ENCODE results near the gene DICER1.

DICER1 gene

DNA sequence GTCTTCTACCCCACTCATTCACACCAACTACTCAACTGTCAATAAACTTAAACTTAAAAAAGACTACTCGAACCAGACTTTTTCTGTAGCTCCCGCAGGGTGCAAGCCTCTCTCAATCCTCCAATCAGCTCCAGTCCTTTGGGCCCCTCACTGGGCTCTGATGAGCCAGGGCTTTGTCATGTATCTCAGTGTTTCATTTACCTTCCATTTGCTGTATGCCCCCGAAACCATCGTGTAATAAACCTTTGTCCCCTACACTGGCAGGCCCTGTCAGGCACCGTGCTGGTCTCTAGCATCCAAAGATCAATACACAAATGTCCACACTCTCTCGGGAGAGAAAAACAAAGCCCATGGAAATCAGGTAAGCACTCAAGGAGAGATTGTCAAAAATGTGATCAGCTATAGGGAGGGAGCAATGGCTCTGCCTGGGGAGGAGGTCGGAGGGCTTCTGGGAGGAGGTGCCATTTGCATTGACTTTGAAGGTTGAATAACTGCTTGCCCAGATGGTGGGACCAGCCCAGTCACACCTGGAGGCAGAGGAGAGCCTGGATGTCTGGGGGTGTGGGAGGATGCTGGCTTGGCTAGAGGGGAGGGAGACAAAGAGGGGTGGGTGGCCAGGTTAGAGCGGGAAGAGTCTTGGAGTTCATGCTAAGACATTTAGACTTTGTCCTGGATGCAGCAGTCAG is 42.1 kb upstream of the DICER1 start:
- H3K56ac ChIP-seq (ENCODE audit: low read length) = no peak overlapping the region
- no peak overlapping the region for H2BK5ac ChIP-seq (ENCODE audit: low read length)
- H3K4me1 ChIP-seq (ENCODE audit: control insufficient read depth, low read depth, low read length) = no peaks in the 10 kb centered on the region
- H2BK120ac ChIP-seq (ENCODE audit: low read depth, low read length) = no peak overlapping the region
- H3K4me3 ChIP-seq (ENCODE audit: low read length) = no peak overlapping the region
- H3K79me2 ChIP-seq (ENCODE audit: control insufficient read depth, insufficient read depth, low read length) = no peaks in the 10 kb centered on the region
- H2BK15ac ChIP-seq (replicated peaks; ENCODE audit: low read depth) = no peak overlapping the region
- no peaks in the 10 kb centered on the region for H3K36me3 ChIP-seq (ENCODE audit: control insufficient read depth, insufficient read depth, low read length)
- no peak overlapping the region for H3K4ac ChIP-seq (ENCODE audit: low read depth, low read length)
- no peak overlapping the region for H3K23ac ChIP-seq (ENCODE audit: low read length)
- H4K8ac ChIP-seq (ENCODE audit: low read depth, low read length) = no peak overlapping the region
- H4K5ac ChIP-seq (ENCODE audit: low read length) = no peak overlapping the region
- no CpG with 5 or more reads among the region's 8 CpGs for WGBS (ENCODE audit: extremely low coverage, insufficient coverage, low lambda C conversion rate)
- no peak overlapping the region for H3K4me2 ChIP-seq (ENCODE audit: low read length)
- H3K18ac ChIP-seq (ENCODE audit: low read length) = no peak overlapping the region
- H2AK5ac ChIP-seq (ENCODE audit: low read length) = no peak overlapping the region
- H3K27ac ChIP-seq (ENCODE audit: low read depth, low read length) = no peak overlapping the region
- no peak overlapping the region for H3K9ac ChIP-seq (ENCODE audit: low read length)
- no peaks in the 10 kb centered on the region for H3K79me1 ChIP-seq (ENCODE audit: low read length)
- no peak for DNase-seq
- no peaks in the 10 kb centered on the region for H3K27me3 ChIP-seq (ENCODE audit: insufficient read depth, low read length, poor library complexity)

DNA sequence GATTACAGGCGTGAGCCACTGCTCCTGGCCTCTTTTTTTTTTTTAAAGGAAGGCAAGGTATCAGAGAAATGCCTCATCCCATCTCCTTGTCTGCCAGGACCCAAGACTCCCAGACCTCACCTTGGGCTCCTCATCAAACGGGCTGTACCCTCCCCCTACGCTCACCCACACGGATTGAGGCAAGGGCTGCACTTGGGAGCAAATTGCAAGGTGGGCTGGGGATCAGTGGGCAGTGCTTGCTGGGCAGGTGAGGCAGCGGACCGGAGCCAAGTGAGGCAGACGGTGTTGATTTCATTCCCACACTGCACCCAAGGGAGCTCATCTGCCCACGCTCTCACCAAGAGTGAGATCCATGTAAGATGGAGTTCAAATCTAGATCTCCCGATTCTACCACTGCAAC is 41.0 kb upstream of the DICER1 start:
- WGBS (ENCODE audit: extremely low coverage, insufficient coverage, low lambda C conversion rate) = no CpG with 5 or more reads among the region's 9 CpGs

DNA sequence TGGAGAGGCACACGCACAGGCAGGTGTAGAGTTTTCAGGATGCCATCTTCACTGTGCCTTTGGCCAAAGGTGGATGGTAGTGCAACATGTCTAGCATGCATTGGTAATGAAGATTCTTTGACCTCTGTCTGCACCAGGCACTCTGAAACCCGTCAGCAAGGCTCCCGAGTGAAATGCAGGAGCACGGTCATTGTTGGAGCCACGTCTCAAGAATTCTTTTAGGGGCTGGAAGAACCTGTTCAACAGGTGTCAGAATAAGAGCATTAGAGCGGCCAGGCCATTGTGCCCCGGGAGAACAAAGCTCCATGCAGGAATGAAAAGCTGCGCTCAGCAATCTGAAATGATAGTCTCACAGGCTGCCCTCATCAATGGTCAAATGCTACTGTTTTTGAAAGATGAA is 40.2 kb upstream of the DICER1 start:
- no peaks in the 10 kb centered on the region for H3K79me2 ChIP-seq (ENCODE audit: control insufficient read depth, insufficient read depth, low read length)
- no peak overlapping the region for H3K9ac ChIP-seq (ENCODE audit: low read length)
- peak; percentile 74 for DNase-seq
- H3K4me3 ChIP-seq (ENCODE audit: low read length) = no peak overlapping the region
- no peak overlapping the region for H2BK15ac ChIP-seq (replicated peaks; ENCODE audit: low read depth)
- no peak overlapping the region for H3K23ac ChIP-seq (ENCODE audit: low read length)
- no CpG with 5 or more reads among the region's 8 CpGs for WGBS (ENCODE audit: extremely low coverage, insufficient coverage, low lambda C conversion rate)
- no peak overlapping the region for H2BK120ac ChIP-seq (ENCODE audit: low read depth, low read length)
- no peak overlapping the region for H3K4ac ChIP-seq (ENCODE audit: low read depth, low read length)
- H3K79me1 ChIP-seq (ENCODE audit: low read length) = no peaks in the 10 kb centered on the region
- no peaks in the 10 kb centered on the region for H3K27me3 ChIP-seq (ENCODE audit: insufficient read depth, low read length, poor library complexity)
- no peak overlapping the region for H2BK5ac ChIP-seq (ENCODE audit: low read length)
- no peak overlapping the region for H3K18ac ChIP-seq (ENCODE audit: low read length)
- H4K8ac ChIP-seq (ENCODE audit: low read depth, low read length) = no peak overlapping the region
- H4K5ac ChIP-seq (ENCODE audit: low read length) = no peak overlapping the region
- H2AK5ac ChIP-seq (ENCODE audit: low read length) = no peak overlapping the region
- H3K36me3 ChIP-seq (ENCODE audit: control insufficient read depth, insufficient read depth, low read length) = no peaks in the 10 kb centered on the region
- no peak overlapping the region for H3K4me2 ChIP-seq (ENCODE audit: low read length)
- no peaks in the 10 kb centered on the region for H3K4me1 ChIP-seq (ENCODE audit: control insufficient read depth, low read depth, low read length)
- H3K27ac ChIP-seq (ENCODE audit: low read depth, low read length) = no peak overlapping the region
- H3K56ac ChIP-seq (ENCODE audit: low read length) = no peak overlapping the region

More for the DNA sequence above, 41.0 kb upstream of the DICER1 start:
- H3K4ac ChIP-seq (ENCODE audit: low read depth, low read length) = no peak overlapping the region
- no peak overlapping the region for H3K23ac ChIP-seq (ENCODE audit: low read length)
- H2BK5ac ChIP-seq (ENCODE audit: low read length) = no peak overlapping the region
- no peaks in the 10 kb centered on the region for H3K4me1 ChIP-seq (ENCODE audit: control insufficient read depth, low read depth, low read length)
- DNase-seq = no peak
- no peak overlapping the region for H3K18ac ChIP-seq (ENCODE audit: low read length)
- no peak overlapping the region for H2AK5ac ChIP-seq (ENCODE audit: low read length)
- no peaks in the 10 kb centered on the region for H3K79me1 ChIP-seq (ENCODE audit: low read length)
- H3K4me3 ChIP-seq (ENCODE audit: low read length) = no peak overlapping the region
- H2BK120ac ChIP-seq (ENCODE audit: low read depth, low read length) = no peak overlapping the region
- no peak overlapping the region for H4K8ac ChIP-seq (ENCODE audit: low read depth, low read length)
- no peaks in the 10 kb centered on the region for H3K36me3 ChIP-seq (ENCODE audit: control insufficient read depth, insufficient read depth, low read length)
- no peak overlapping the region for H3K9ac ChIP-seq (ENCODE audit: low read length)
- no peak overlapping the region for H3K27ac ChIP-seq (ENCODE audit: low read depth, low read length)
- no peaks in the 10 kb centered on the region for H3K79me2 ChIP-seq (ENCODE audit: control insufficient read depth, insufficient read depth, low read length)
- H3K27me3 ChIP-seq (ENCODE audit: insufficient read depth, low read length, poor library complexity) = no peaks in the 10 kb centered on the region
- no peak overlapping the region for H4K5ac ChIP-seq (ENCODE audit: low read length)
- H3K4me2 ChIP-seq (ENCODE audit: low read length) = no peak overlapping the region
- H2BK15ac ChIP-seq (replicated peaks; ENCODE audit: low read depth) = no peak overlapping the region
- H3K56ac ChIP-seq (ENCODE audit: low read length) = no peak overlapping the region

- Histone ChIP-seq H3K18ac (ENCODE audit: low read length) (no peak overlapping the region), H2AK5ac (ENCODE audit: low read length) (no peak overlapping the region), H3K4me3 (ENCODE audit: low read length) (no peak overlapping the region), H3K4ac (ENCODE audit: low read depth, low read length) (no peak overlapping the region), H3K27ac (ENCODE audit: low read depth, low read length) (no peak overlapping the region), H2BK120ac (ENCODE audit: low read depth, low read length) (no peak overlapping the region), H2BK5ac (ENCODE audit: low read length) (no peak overlapping the region), H3K23ac (ENCODE audit: low read length) (no peak overlapping the region), H3K56ac (ENCODE audit: low read length) (no peak overlapping the region), H2BK15ac (replicated peaks; ENCODE audit: low read depth) (no peak overlapping the region), H4K5ac (ENCODE audit: low read length) (no peak overlapping the region), H3K9ac (ENCODE audit: low read length) (no peak overlapping the region), H3K27me3 (ENCODE audit: insufficient read depth, low read length, poor library complexity) (no peaks in the 10 kb centered on the region), H3K79me1 (ENCODE audit: low read length) (no peaks in the 10 kb centered on the region), H4K8ac (ENCODE audit: low read depth, low read length) (no peak overlapping the region), H3K36me3 (ENCODE audit: control insufficient read depth, insufficient read depth, low read length) (no peaks in the 10 kb centered on the region), H3K79me2 (ENCODE audit: control insufficient read depth, insufficient read depth, low read length) (no peaks in the 10 kb centered on the region), H3K4me2 (ENCODE audit: low read length) (no peak overlapping the region), H3K4me1 (ENCODE audit: control insufficient read depth, low read depth, low read length) (no peaks in the 10 kb centered on the region)
- no CpG with 5 or more reads among the region's 2 CpGs for WGBS (ENCODE audit: extremely low coverage, insufficient coverage, low lambda C conversion rate)
- no peak for DNase-seq
Observed at GRCh38 chr14:95196826-95197545, 39.7 kb upstream of the DICER1 start.

DNA sequence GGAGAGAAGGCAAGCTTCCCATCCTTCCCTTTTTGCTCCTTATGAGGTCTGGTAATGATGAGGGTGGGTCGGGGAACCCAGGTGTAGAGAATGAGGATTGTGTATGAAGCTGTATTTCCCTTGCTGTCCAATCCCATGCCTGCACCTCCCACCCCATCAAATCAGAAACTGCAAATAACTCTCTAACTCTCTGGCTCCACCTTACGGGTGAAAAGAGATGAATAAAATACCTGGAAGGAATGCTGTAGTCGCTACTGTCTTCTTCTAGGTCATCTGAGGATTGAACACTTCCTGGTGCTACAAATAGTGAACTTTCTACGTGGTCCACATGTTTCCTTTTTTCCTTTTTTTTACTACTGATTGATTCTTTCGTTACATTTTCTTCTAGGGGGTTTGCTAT is 38.9 kb upstream of the DICER1 start:
- Histone ChIP-seq H2BK120ac (ENCODE audit: low read depth, low read length) (no peak overlapping the region), H3K56ac (ENCODE audit: low read length) (no peak overlapping the region), H3K79me2 (ENCODE audit: control insufficient read depth, insufficient read depth, low read length) (no peaks in the 10 kb centered on the region), H3K79me1 (ENCODE audit: low read length) (no peaks in the 10 kb centered on the region), H4K8ac (ENCODE audit: low read depth, low read length) (no peak overlapping the region), H3K9ac (ENCODE audit: low read length) (no peak overlapping the region), H2AK5ac (ENCODE audit: low read length) (no peak overlapping the region), H2BK15ac (replicated peaks; ENCODE audit: low read depth) (no peak overlapping the region), H4K5ac (ENCODE audit: low read length) (no peak overlapping the region), H2BK5ac (ENCODE audit: low read length) (no peak overlapping the region), H3K4me3 (ENCODE audit: low read length) (no peak overlapping the region), H3K23ac (ENCODE audit: low read length) (no peak overlapping the region), H3K36me3 (ENCODE audit: control insufficient read depth, insufficient read depth, low read length) (no peaks in the 10 kb centered on the region), H3K18ac (ENCODE audit: low read length) (no peak overlapping the region), H3K4ac (ENCODE audit: low read depth, low read length) (no peak overlapping the region), H3K4me1 (ENCODE audit: control insufficient read depth, low read depth, low read length) (no peaks in the 10 kb centered on the region), H3K27me3 (ENCODE audit: insufficient read depth, low read length, poor library complexity) (no peaks in the 10 kb centered on the region), H3K4me2 (ENCODE audit: low read length) (no peak overlapping the region), H3K27ac (ENCODE audit: low read depth, low read length) (no peak overlapping the region)
- no CpG with 5 or more reads among the region's 5 CpGs for WGBS (ENCODE audit: extremely low coverage, insufficient coverage, low lambda C conversion rate)
- DNase-seq = peak; percentile 70
